Activated CD8-positive, alpha-beta T cell treated with anti-CD3 and anti-CD28 coated beads, Interleukin-2, amount 10 ng/mL, durations not matched to agents 7 days and 5 days (primary cell): ENCODE measurements around the gene SPRYD4. TPM values are rescaled to one million over a fixed set of nuclear protein-coding genes. Genes with fewer than 3 reads are reported as not detected.
A peak's percentile ranks its signal among the peaks of the same experiment; 100 is the strongest.

Experiments used
- ATAC-seq: fragments of 150-1000 bp; cut with Tn5 transposase; one replicate; pipeline ENCODE4 v1.10.0; 2021; ENCODE audit warnings: moderate library complexity
- CTCF ChIA-PET: fragments of 350-600 bp; sonication (Branson Sonifier 250); formaldehyde crosslinking; loops from one replicate; lab custom pipeline; 2021; ENCODE audit warnings: antibody characterized with exemption; lab: Charles Lee
- POLR2A ChIA-PET: fragments of 350-600 bp; sonication (Branson Sonifier 250); formaldehyde crosslinking; loops from one replicate; lab custom pipeline; 2021; ENCODE audit warnings: antibody characterized with exemption; lab: Charles Lee
- DNase-seq: peaks from one replicate; pipeline ENCODE4 v3.0.0-alpha.2; 2020
- H3K27ac Mint-ChIP-seq: one replicate; pipeline ENCODE4 v1.8.0; 2021; ENCODE audit warnings: mild to moderate bottlenecking, mixed read lengths
- H3K27me3 Mint-ChIP-seq: one replicate; pipeline ENCODE4 v1.8.0; 2021; ENCODE audit warnings: low read depth, mixed read lengths
- H3K36me3 Mint-ChIP-seq: one replicate; pipeline ENCODE4 v1.8.0; 2021; ENCODE audit warnings: low read depth, mixed read lengths
- H3K4me1 Mint-ChIP-seq: one replicate; pipeline ENCODE4 v1.8.0; 2021; ENCODE audit warnings: low read depth, mixed read lengths
- H3K4me3 Mint-ChIP-seq: one replicate; pipeline ENCODE4 v1.8.0; 2021; ENCODE audit warnings: mild to moderate bottlenecking, mixed read lengths
- H3K9me3 Mint-ChIP-seq: one replicate; pipeline ENCODE4 v1.8.0; 2022; ENCODE audit warnings: mixed read lengths; ENCODE audit not compliant: insufficient read depth
- total RNA-seq, 2 experiments: library from RNA; stranded (reverse); gene quantifications; one replicate each; pipeline ENCODE4 v1.2.3, GENCODE V29; 2021

The SPRYD4 gene
- total RNA-seq, 2 experiments from 2014 or later: 2.9 to 3.1 TPM

DNA sequence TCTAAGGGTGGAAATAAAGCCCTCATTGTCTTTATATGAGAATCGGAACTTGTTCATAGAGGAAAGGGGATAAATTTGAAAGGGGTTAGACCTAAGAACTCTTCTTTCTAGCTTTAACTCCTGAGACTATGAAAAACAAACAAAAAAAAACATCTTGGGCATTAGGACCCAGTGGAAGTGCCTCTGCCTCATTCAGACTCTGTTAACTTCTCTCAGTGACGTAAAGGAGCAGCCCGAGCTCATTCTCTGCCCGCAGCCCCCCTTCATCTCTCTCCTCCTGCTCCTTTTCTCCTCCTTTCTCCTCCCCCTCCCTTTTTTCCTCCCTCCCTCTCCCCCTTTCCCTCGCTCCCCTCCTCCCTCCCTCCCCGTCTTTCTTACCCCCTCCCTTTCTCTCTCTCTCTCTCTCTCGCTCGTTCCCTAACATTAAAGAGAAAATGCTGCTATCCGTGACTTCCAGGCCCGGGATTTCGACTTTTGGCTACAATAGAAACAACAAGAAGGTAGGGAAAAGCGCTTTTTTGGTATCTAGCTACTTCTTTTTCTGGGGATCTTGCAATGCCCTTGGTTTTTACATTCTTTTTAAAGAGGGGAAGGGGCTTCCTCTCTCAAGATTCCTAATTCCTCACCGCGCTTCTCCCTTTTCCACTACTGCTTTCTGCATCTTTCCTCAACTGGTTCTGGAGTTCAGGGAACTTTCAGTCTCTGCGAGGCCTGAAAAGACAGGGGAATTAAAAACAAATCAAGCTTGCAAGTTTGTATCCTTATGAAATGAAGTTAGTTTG is 53.4 kb downstream of the SPRYD4 start, which contains the start of gene RBMS2:
RBMS2 (plus strand) TSS at position 231 of the 782 bp plus-strand sequence; CDS start at position 435, 204 bp downstream.
- ATAC-seq: peak; percentile 94

DNA sequence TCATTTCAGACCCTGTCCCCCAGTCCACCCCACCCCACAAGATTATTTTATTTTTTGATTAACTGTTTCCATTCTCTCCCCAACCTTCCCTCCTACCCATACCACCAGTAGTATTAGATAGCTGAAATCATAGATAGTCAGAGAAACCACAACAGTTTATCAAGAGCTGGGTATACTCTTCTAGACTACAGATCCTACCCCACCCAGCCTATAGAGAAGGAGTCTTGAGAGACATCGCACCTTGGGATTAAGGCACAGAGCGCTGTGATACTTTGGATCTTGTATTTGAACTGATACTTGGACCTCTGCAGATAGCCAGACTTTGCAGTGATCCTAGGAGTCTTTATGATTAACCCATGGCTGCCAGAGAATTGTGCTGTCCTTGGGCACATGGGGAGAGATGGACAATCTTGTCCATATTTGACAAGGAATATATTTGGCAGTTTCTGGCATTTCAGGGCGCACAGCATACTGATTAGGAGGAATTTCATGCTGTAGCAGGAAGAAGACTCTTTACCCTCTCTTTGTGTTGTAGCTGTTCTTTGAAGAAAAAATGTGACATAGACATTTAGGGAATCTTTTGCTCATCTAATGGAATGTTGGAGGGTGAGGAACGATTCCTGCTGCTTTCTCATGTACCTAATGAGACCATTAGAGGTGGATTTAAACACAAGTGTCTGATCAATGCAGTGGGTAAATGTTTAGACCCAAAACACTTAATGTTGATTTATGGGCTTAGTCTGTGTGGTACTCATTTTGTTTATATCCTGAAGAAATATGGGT is 54.2 kb downstream of the SPRYD4 start:
- no peak for DNase-seq
- Mint-ChIP-seq H3K27ac (peak overlapping the region; percentile 82), H3K4me3 (peak overlapping the region; percentile 75), H3K9me3 (no peaks in the 10 kb centered on the region), H3K36me3 (no peaks in the 10 kb centered on the region), H3K4me1 (peaks cover 31% of the 10 kb centered on the region), H3K27me3 (no peaks in the 10 kb centered on the region)
- ATAC-seq: no peak
- CTCF ChIA-PET: interaction anchor here (0.6 to 3.5 kb wide), 22 partner anchors 9 to 915 kb away, joined by 3 to 20 read pairs (median 4); no protein-coding TSS in a partner anchor
- POLR2A ChIA-PET: interaction anchor here (0.6 to 2.0 kb wide), 2 partner anchors 75 to 107 kb away, joined by 5 to 9 read pairs; partner anchors contain the start of gene BAZ2A

More for the DNA sequence above, 53.4 kb downstream of the SPRYD4 start, which contains the start of gene RBMS2:
- Mint-ChIP-seq H3K4me3 (peak within 1 kb of the TSS; percentile 75), H3K27me3 (no peaks in the 10 kb centered on the region), H3K4me1 (peaks cover 31% of the 10 kb centered on the region), H3K36me3 (no peaks in the 10 kb centered on the region), H3K27ac (peak within 1 kb of the TSS; percentile 82), H3K9me3 (no peaks in the 10 kb centered on the region)
- POLR2A ChIA-PET: interaction anchor here (0.6 to 2.0 kb wide), 6 partner anchors 18 to 111 kb away, joined by 3 to 9 read pairs (median 3); partner anchors contain the start of gene BAZ2A
- DNase-seq: peak; percentile 67
- CTCF ChIA-PET: interaction anchor here (0.6 to 3.5 kb wide), 22 partner anchors 8 to 115 kb away, joined by 3 to 20 read pairs (median 4); no protein-coding TSS in a partner anchor

DNA sequence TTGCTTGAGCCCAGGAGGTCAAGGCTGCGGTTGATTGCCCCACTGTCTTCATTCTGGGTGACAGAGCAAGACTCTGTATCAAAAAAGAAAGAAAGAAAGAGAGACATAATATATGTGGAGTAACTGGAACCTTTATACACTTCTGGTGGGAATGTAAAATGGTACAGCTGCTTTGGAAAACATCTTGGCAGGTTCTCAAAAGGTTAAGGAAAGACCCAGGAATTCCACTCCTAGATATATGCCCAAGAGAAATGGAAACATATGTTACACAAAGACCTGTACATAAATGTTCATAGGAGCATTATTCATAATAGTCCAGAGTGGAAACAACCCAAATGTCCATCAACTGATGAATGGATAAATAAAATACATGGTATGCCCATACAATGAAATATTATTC is 60.5 kb downstream of the SPRYD4 start:
- Mint-ChIP-seq H3K27ac (no peak overlapping the region), H3K9me3 (no peaks in the 10 kb centered on the region), H3K4me3 (no peak overlapping the region), H3K27me3 (peaks cover 3% of the 10 kb centered on the region), H3K36me3 (no peaks in the 10 kb centered on the region), H3K4me1 (no peaks in the 10 kb centered on the region)
- ATAC-seq (no peak), DNase-seq (no peak)
- ChIA-PET POLR2A (no interaction called here), CTCF (interaction anchor here (1.1 to 1.6 kb wide), 2 partner anchors 15 to 62 kb away, joined by 3 to 8 read pairs; no protein-coding TSS in a partner anchor)

Other genes starting within 250 kb of the SPRYD4 start
- 10 to 100 TPM; 27.9 to 32.9 TPM for gene RNF41, start 246.7 kb upstream of the SPRYD4 start, total RNA-seq
- 10 to 100 TPM; 64.3 to 69.5 TPM for gene NABP2, start 244.2 kb upstream of the SPRYD4 start, total RNA-seq
- gene SLC39A5, start 238.5 kb upstream of the SPRYD4 start, total RNA-seq: under 1 TPM in 1 of 2 experiments, not detected in 1; 0.52 TPM
- 10 to 100 TPM; 54.5 to 55.0 TPM for gene ANKRD52, start 210.2 kb upstream of the SPRYD4 start, total RNA-seq
- gene COQ10A, start 201.6 kb upstream of the SPRYD4 start, total RNA-seq: 10 to 100 TPM; 19.6 to 19.7 TPM
- gene CS, start 168.2 kb upstream of the SPRYD4 start, total RNA-seq: 100 to 1,000 TPM; 218 to 228 TPM
- gene CNPY2, start 152.6 kb upstream of the SPRYD4 start, total RNA-seq: 100 to 1,000 TPM; 112 to 113 TPM
- gene PAN2, start 134.6 kb upstream of the SPRYD4 start, total RNA-seq: 10 to 100 TPM; 61.8 to 63.7 TPM
- 1 to 10 TPM; 3.5 to 3.7 TPM for gene IL23A, start 129.7 kb upstream of the SPRYD4 start, total RNA-seq
- gene STAT2, start 108.5 kb upstream of the SPRYD4 start, total RNA-seq: 100 to 1,000 TPM; 193 to 194 TPM
- not detected for gene APOF, start 105.7 kb upstream of the SPRYD4 start, total RNA-seq
- gene TIMELESS, start 19.2 kb upstream of the SPRYD4 start, total RNA-seq: 10 to 100 TPM; 62.7 to 65.7 TPM
- not detected for gene MIP, start 13.9 kb upstream of the SPRYD4 start, total RNA-seq
- gene GLS2, start 19.6 kb downstream of the SPRYD4 start, total RNA-seq: 1 to 10 TPM in 1 of 2 experiments, under 1 TPM in 1; 0.70 to 1.1 TPM
- gene RBMS2, start 53.2 kb downstream of the SPRYD4 start, total RNA-seq: 1 to 10 TPM; 4.8 to 5.5 TPM
- 10 to 100 TPM; 92.2 to 96.0 TPM for gene BAZ2A, start 161.7 kb downstream of the SPRYD4 start, total RNA-seq
- 100 to 1,000 TPM; 669 to 680 TPM for gene ATP5F1B, start 177.4 kb downstream of the SPRYD4 start, total RNA-seq
- 100 to 1,000 TPM; 273 to 290 TPM for gene PTGES3, start 219.7 kb downstream of the SPRYD4 start, total RNA-seq